ENCODE measurements around the gene ATP6V0E2.
"Not testable (repeated sequence)": the region's sequence is repeated elsewhere in the genome, so short reads cannot be mapped to it uniquely, and the experiment has no call there.

Gene ATP6V0E2

GRCh38 chr7:149873074-149873969 lies at the start of gene ATP6V0E2:
Gene ATP6V0E2, plus strand, starts transcription at chr7:149873969. Its CDS starts 97 bp downstream, at chr7:149874066.
- peak; percentile 91 for DNase-seq

GRCh38 chr7:149824301-149824741 lies 49.4 kb upstream of the ATP6V0E2 start:
- no peak for DNase-seq

DNA sequence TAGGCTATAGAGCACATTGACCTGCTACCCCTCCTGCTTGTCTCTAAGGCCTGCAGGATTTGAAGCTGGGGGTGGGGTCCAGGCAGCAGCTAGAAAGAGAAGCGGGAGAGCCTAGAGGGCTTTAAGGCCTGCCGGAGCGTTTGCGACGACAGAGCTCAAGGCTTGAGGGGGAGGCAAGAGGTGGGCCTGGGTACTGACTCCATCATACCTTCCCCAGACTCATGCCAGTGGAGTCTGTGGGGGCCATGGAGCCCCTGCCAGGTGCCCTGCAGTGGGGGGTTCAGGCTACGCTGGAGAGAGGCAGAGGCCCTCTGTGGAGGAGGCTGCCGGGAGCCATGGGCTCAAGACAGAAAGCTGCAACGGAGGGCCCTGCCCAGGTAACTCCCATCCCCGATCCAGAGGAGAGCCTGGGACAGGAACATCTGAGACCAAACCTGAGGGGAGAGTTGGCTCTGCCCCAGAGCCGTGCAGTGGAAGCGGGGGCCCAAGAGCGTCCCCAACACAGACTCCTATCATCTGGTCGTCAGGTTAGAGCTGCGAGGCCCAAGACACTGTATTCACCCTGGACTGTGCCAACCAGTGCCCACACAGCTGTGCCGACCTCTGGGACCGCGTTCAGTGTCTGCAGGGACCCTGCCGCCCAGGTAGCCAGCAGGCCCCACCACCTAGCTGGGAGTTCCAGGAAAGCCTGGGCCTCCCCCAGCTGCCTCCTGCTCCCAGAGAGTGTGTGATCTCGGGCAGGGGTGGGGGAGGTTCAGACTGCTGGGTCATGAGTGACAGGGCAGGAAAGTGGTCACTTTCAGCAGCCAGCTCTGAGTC lies 48.8 kb upstream of the ATP6V0E2 start:
- no peak for DNase-seq

DNA sequence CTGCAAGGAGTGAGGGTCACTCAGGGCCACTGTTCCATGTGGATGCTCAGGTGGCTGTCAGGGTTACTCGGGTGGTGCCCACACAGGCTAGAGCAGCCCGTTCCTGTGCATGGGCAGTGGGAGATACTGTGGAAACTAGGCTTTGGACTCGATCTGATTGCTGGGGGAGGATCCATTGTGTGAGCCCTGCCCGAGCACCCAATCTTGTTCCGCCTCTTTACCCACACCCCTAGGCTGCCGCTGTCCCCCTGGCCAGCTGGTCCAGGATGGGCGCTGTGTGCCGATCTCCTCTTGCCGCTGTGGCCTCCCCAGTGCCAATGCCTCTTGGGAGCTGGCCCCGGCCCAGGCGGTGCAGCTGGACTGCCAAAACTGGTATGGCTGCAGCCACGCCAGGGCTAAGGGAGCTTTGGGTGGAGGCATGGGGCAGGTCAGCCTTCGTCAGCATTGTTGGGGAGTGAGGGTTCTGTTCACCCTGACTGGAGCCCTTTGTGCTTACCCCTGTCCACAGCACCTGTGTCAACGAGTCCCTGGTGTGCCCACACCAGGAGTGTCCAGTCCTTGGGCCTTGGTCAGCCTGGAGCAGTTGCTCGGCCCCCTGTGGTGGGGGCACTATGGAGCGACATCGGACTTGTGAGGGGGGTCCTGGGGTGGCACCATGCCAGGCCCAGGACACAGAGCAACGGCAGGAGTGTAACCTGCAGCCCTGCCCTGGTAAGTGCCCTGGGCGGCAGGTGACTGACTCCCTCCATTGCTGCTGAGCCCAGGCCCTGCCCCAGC lies 48.0 kb upstream of the ATP6V0E2 start:
- DNase-seq: no peak

DNA sequence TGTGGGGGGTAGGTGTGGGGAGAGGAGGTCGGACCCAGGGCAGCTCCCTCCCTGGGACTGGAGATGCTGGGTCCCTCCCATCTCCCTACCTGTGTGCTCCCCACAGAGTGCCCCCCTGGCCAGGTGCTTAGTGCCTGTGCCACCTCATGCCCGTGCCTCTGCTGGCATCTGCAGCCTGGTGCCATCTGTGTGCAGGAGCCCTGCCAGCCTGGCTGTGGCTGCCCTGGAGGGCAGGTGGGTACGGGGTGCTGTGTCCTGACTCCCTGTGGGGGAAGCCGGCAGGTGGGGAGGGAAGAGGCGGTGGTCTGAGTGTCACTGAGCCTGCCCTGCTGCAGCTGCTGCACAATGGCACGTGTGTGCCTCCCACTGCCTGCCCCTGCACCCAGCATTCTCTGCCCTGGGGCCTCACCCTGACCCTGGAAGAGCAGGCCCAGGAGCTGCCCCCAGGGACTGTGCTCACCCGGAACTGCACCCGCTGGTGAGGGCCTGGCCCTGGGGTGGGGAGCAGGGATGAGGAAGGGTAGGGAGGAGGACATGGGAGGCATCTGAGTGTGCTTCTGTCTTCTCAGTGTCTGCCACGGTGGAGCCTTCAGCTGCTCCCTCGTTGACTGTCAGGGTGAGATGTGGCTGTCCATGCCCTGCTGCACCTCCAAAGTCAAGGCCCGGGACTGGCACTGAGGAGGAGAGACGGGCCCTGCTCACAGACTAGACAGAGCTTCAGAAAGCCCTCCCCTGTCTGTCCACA lies 47.3 kb upstream of the ATP6V0E2 start:
- no peak for DNase-seq

DNA sequence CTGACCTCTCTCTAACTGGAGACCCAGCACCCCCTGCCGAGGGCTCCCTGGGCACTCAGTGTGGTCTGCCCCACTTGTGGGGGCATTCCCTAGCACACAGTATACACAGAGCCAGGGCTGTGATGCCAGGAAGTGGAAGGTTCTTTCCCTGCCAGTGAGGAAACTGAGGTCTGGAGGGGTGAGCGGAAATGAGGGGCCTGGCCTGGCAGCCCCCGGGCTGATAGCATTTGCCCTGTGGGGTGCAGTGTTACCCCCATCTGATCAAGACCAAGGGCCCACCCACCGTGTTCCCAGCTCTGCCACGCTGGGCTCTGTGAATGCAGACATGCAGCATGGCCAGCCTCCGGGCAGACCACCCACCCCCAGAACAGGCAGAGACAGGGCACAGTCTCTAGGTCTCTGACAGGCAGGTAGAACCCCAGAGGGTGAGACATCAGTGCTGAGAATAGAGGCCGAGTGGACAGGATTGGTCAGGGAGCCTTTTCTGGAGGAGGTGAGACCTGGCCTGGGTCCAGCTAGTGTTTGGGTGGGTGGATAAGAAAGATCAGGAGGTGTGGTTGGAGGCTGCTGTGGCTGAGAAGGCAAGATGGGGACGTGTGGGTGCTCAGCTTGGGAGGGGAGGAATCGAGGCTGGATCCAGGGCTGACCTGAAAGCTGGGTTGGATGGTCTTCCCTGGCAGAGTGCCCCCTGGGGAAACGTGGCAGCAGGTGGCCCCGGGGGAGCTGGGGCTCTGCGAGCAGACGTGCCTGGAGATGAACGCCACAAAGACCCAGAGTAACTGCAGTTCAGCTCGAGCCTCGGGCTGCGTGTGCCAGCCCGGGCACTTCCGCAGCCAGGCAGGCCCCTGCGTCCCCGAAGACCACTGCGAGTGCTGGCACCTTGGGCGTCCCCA lies 46.4 kb upstream of the ATP6V0E2 start:
- DNase-seq: no peak

GRCh38 chr7:149828357-149829309 lies 45.1 kb upstream of the ATP6V0E2 start:
- DNase-seq: no peak

DNA sequence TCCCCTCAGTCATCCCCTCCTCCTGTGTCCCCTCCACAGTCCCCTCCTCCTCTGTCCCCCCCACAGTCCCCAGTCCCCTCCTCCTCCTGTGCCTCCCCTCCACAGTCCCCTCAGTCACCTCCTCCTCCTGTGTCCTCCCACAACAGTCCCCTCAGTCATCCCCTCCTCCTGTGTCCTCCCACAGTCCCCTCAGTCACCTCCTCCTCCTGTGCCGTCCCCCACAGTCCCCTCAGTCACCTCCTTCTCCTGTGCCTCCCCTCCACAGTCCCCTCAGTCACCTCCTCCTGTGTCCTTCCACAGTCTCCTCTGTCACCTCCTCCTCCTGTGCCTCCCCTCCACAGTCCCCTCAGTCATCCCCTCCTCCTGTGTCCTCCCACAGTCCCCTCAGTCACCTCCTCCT lies 43.2 kb upstream of the ATP6V0E2 start:
- not testable (repeated sequence) for DNase-seq

GRCh38 chr7:149830997-149831740 lies 42.6 kb upstream of the ATP6V0E2 start:
- no peak for DNase-seq

DNA sequence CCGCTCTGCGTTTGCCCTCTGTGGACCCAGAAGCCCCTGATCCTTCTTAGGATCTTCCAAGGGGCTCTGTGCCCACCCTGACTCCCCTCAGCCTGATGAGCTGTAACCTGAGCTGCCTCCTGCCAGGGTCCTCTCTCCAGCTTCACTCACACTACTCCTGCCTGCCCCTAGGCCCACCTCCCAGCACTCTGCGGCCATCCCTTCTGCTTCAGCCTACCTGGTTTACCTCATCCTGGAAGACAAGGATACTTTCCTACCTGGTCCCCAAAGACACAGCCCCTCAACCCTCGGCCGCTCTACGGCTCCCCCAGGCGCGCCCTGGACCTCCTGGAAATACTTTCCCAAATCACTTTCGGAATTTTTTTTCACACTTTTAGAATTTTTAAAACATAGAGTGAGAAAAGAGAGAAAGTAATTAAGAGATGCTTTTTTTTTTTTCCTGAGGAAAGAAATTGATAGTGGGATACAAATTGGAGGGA lies 42.0 kb upstream of the ATP6V0E2 start:
- no peak for DNase-seq

GRCh38 chr7:149832332-149833041 lies 41.3 kb upstream of the ATP6V0E2 start:
- no peak for DNase-seq

- no peak for DNase-seq
Measured at GRCh38 chr7:149833495-149834130, 40.2 kb upstream of the ATP6V0E2 start.

DNA sequence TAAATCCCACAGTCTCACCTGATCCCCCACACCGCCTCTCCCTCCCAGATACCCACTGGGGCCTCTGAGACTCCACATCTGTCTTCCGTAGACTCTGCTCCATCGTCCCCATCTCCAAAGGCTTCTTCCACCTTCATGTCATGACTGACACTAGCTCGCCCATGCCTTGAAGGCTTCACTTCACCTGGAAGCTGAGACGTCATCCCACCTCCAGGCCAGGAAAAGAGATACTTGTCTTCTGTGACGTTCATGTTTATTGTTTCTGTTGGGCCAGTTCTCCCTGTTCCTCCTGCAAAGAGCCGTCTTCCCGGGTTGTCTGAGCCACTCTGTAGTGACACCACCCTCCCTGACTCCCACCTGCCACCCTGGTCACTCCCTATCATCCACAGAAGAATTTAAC lies 39.2 kb upstream of the ATP6V0E2 start:
- DNase-seq: no peak

DNA sequence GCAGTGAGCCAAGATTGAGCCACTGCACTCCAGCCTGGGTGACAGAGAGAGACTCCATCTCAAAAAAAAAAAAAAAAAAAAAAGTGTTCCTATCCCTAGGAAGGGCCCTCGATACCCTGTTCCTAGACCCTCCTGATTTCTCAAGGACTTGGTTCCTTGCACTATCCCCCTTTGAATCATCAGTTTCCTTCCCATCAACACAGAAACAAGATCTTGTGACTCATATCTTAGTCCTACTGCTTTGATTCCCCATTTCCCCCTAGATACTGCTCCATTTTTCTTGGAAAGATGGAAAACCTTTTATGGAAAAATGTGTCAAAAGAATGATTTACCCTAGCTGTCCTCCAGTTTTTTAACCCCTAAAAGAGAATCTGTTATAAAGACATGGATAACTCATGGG lies 37.3 kb upstream of the ATP6V0E2 start:
- no peak for DNase-seq

- no peak for DNase-seq
Measured at GRCh38 chr7:149837564-149838223, 36.1 kb upstream of the ATP6V0E2 start.

DNA sequence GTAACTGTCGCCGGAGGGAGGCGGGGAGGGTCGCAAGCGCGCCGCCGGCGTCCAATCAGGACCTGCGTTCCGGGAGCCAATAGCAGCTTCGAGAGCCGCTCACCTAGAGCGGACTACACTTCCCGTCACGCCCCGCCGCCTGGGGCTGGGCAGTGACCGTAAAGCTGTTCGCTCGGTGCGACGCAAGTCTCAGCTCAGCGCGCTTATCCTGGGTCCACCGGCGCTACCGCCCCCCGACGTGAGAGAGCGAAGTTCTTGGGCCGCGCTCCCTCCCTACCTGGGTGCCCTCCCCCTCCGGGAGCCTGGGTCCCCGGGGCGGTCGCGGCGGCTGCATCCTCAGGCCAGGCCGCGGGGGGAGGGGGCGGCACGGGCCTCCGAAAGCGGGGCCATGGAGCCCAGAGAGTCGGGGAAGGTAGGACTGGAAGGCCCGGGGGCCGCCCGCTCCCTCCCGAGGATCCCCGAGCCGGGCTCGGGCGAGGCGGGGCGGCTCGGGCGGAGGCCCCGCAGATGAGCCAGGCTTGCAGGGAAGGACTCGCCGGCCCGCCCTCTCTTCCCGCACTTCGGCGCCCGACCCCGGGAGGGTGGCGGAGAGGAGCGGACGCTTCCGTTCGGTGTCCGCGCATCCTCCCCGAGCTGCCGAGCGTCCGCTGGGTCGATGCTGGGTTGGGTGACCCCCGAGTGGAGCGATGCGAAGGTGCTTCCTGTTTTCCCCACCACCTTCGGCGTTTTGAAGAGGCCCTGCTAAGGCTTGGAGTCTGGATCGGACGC lies 35.4 kb upstream of the ATP6V0E2 start, which contains the start of gene ZNF862:
ZNF862 (plus strand) TSS at position 152 of the 768 bp plus-strand sequence; CDS start at position 389, 237 bp downstream.
- DNase-seq: peak; percentile 98
